GM19328 (cell line): ENCODE data around the gene ACP4.
"Not testable (repeated sequence)": the region's sequence is repeated elsewhere in the genome, so short reads cannot be mapped to it uniquely, and the experiment has no call there.

ENCODE experiments used
- ATAC-seq: cut with Tn5 transposase; IDR thresholded peaks from one replicate; pipeline ENCODE4 v1.9.1; 2021; ENCODE audit warnings: mild to moderate bottlenecking, moderate library complexity; ENCODE audit not compliant: unreplicated experiment

The ACP4 gene

GRCh38 chr19:50790396-50790795, at the start of gene ACP4:
ACP4 (plus strand) TSS chr19:50790415; CDS start chr19:50790415, 0 bp downstream.
- ATAC-seq, result no peak

- ATAC-seq, result no peak
Measured at GRCh38 chr19:50741179-50741933, 48.9 kb upstream of the ACP4 start.

- no peak for ATAC-seq
Measured at GRCh38 chr19:50743537-50743936, 46.7 kb upstream of the ACP4 start.

GRCh38 chr19:50745221-50745620, 45.0 kb upstream of the ACP4 start:
- no peak for ATAC-seq

GRCh38 chr19:50747141-50747540, 43.1 kb upstream of the ACP4 start:
- ATAC-seq, result not testable (repeated sequence)

GRCh38 chr19:50749490-50749889, 40.7 kb upstream of the ACP4 start:
- no peak for ATAC-seq

- no peak for ATAC-seq
Measured at GRCh38 chr19:50750010-50750409, 40.2 kb upstream of the ACP4 start.

- ATAC-seq, result no peak
Measured at GRCh38 chr19:50753879-50754278, 36.3 kb upstream of the ACP4 start.

GRCh38 chr19:50756244-50756643, 34.0 kb upstream of the ACP4 start:
- ATAC-seq, result not testable (repeated sequence)

- ATAC-seq, result not testable (repeated sequence)
Measured at GRCh38 chr19:50757624-50758023, 32.6 kb upstream of the ACP4 start.

- ATAC-seq, result not testable (repeated sequence)
Measured at GRCh38 chr19:50759076-50759475, 31.1 kb upstream of the ACP4 start.

- ATAC-seq, result no peak
Measured at GRCh38 chr19:50759886-50760285, 30.3 kb upstream of the ACP4 start.

- ATAC-seq, result not testable (repeated sequence)
Measured at GRCh38 chr19:50761501-50761900, 28.7 kb upstream of the ACP4 start.

GRCh38 chr19:50763521-50763920, 26.7 kb upstream of the ACP4 start:
- ATAC-seq, result not testable (repeated sequence)

- no peak for ATAC-seq
Measured at GRCh38 chr19:50764409-50764808, 25.8 kb upstream of the ACP4 start.

GRCh38 chr19:50766746-50767145, 23.5 kb upstream of the ACP4 start:
- not testable (repeated sequence) for ATAC-seq

GRCh38 chr19:50767263-50767662, 23.0 kb upstream of the ACP4 start:
- ATAC-seq, result not testable (repeated sequence)

- ATAC-seq, result no peak
Measured at GRCh38 chr19:50768277-50768676, 21.9 kb upstream of the ACP4 start.

GRCh38 chr19:50770164-50770563, 20.1 kb upstream of the ACP4 start, which contains the start of gene GPR32:
GPR32 (plus strand) TSS chr19:50770464; CDS start chr19:50770601, 137 bp downstream.
- not testable (repeated sequence) for ATAC-seq

- ATAC-seq, result no peak
Measured at GRCh38 chr19:50770888-50771287, 19.3 kb upstream of the ACP4 start.

GRCh38 chr19:50772476-50772875, 17.7 kb upstream of the ACP4 start:
- no peak for ATAC-seq

GRCh38 chr19:50772912-50773311, 17.3 kb upstream of the ACP4 start:
- not testable (repeated sequence) for ATAC-seq

- ATAC-seq, result not testable (repeated sequence)
Measured at GRCh38 chr19:50773454-50773853, 16.8 kb upstream of the ACP4 start.
